Medulla oblongata (tissue), 1 donor: Measurements from ENCODE around the gene LRRC8E.
A peak's percentile ranks its signal among the peaks of the same experiment; 100 is the strongest.
"Not testable (repeated sequence)": the region's sequence is repeated elsewhere in the genome, so short reads cannot be mapped to it uniquely, and the experiment has no call there.

Experiments
- DNase-seq: peaks from one replicate; pipeline ENCODE4 v3.0.0-alpha.2; 2015; ENCODE audit errors: extremely low spot score

The LRRC8E gene

GRCh38 chr19:7920519-7921301, 32.4 kb downstream of the LRRC8E start:
- DNase-seq = peak; percentile 98

- DNase-seq = no peak
These were observed 33.1 kb downstream of the LRRC8E start for GRCh38 chr19:7921302-7921966.

DNA sequence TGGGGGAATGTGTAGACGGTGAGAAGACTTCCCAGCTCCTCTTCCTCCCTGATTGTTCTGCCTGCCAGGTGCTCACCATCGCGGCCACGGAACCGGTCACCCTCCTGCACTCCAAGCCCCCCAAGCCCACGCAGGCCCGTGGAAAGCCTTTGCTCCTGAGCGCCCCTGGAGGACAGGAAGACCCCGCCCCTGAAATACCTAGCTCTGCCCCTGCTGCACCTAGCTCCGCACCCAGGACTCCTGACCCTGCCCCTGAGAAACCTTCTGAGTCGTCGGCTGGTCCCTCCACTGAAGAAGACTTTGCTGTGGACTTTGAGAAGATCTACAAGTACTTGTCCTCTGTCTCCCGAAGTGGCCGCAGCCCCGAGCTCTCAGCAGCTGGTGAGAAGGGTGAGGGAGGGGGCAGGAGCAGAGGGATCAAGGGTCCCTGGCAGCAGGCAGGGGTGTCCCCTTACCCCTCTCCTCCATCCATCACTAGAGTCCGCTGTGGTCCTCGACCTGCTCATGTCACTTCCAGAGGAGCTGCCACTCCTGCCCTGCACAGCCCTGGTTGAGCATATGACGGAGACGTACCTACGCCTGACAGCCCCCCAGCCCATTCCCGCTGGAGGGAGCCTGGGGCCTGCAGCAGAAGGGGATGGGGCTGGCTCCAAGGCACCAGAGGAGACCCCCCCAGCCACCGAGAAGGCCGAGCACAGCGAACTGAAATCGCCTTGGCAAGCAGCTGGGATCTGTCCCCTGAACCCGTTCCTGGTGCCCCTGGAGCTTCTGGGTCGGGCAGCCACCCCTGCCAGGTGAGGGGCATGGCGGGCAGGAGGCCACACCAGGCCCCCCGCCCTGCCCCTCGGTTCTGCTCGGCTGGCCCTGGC, 33.9 kb downstream of the LRRC8E start:
- no peak for DNase-seq

DNA sequence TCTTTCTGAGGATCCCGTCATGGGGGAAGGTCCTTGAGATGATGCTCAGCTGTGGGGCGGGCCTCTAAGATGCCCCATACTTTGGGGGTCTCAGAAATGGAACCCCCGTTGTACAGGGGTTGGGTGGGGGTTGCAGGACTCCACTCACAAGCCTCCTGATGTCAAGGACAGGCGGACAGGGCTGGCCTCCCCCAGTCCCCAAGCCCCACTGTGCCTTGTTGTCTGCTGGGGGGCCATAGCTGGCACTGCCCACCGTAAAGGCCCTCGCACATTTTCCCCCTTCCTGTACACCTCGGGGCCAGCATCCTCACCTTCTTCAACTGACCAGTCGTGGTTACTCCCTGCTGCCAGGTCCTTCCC, 34.5 kb downstream of the LRRC8E start:
- no peak for DNase-seq

DNA sequence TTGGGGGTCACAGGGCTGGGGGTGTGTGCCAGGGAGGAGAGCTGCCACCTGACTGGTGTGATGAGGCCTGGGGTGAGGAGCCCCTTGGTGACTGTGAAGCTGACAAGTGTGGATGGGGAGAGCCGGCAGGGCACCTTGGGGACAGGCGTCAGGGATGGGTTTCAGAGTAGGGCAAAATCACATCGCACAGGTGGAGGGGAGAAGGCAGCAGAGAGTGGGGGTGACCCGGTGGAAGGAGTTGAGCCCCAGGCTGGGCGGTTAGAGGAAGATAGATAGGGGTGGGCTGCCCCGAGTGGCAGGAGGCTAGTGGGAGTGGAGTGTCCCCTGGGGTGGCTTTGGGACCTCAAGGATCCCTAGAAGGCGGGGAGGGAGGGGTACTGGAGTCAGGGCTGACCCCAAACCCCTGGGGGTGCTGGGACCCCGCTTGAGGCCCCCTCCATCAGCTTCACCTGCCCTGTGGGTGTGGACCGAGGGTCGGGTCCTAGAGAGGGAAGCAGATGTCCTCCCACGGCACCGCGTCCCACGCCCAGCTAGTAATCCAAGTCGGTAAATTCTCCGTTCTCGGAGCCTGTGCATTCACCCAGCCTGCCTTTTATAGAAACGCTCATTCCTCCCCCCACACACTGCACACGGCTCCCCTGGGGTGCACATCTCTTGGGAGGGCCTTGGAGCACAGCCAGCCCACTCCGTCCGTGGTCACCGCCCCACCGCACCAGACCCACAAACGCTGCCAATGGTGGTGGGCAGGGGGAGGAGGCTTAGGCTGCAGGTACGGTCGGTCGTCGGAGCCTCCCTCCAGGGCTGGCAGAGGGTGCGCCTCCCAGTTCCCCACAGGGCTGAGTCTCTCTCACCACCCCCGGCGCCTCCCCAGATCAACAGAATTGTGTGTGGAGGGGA, 35.2 kb downstream of the LRRC8E start:
- no peak for DNase-seq

DNA sequence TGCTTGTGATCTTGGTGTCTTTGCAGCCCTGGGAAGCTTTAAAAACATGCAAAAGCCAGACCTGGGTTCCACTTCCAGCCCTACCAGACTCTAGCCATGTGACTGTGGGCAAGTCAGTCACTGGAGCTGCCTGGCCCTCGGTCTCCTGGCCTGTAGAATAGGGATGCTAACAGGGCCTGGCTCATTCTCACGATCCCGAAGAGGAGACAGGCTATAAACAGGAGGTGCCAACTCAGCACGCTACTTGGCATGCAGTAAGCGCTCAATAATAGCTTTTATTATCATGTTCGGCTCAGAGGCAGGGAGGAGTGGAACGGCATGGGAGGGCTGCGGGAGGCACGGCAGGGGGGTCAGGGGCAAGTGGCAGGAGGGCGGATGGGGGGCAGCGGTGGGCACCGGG, 35.9 kb downstream of the LRRC8E start:
- DNase-seq = no peak

GRCh38 chr19:7924651-7925170, 36.4 kb downstream of the LRRC8E start:
- no peak for DNase-seq

DNA sequence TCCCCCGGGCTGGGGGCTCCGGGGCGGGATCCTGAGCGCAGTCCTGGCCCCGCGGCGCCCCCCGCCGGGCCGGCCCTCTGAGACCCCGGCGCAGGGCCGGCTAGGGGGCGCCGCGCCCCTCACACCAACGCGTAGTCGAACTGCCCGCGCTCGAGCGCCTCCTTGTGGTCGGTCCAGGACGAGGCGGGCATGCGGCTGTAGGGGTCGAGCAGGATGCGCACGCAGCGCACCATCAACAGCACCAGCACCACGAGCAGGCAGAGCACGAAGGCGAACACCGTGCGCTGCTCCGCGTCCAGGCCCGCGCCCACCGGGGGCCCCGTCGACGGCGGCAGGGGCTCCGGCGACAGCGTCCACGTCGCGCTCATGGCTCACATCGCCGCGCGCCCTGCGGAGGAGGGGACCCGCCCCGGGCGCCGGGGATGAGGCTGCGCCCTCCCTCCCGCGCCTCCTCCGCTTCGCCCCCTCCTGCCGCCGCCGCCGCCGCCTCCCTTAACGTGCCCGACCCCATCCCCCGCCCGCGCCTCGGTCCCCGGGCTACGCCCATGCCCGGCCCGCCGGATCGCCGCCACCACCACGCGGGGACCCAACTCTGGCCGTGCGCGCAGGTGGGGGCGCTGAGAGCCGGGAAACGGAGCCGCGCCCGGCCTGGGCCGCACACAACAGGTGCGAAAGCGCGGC, 37.0 kb downstream of the LRRC8E start:
- peak; percentile 21 for DNase-seq

DNA sequence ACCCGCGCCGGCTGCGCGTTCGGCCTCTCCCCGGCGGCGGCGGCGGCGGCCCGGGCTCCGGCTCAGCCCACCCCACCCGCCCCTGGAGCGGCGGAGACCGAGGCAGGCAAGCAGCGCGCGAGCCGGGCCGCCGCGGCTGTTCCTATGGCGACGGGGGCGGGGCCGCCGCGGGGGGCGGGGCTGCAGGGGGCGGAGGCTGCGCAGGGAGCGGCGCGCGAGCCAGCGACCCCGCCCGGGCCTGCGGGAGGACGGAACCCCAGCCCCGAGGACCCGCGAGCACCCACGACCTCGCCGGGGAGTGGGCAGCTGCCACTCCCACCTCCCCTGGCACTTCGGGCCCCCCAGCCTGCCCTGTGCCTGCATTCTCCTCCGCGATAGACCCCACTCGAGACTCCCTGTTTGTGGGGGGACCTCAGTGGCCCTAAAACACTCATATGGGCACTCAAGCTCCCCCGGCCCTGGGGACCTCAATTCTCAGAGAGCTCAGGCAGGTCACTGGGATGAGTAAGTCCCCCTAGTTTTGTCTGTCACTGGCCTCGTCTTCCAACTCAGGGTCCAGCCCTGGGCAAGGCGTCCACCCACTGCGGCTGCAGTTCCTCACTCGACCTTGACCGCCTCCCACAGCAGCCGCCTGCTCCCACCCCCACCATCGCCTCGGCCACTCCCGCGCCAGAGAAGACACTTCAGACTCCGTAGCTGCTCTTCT, 37.9 kb downstream of the LRRC8E start, which contains the start of gene CTXN1:
Gene CTXN1 (minus strand): TSS at position 115 of the 706 bp plus-strand sequence. CDS start 597 bp downstream, outside the sequence.
- DNase-seq = peak; percentile 20

DNA sequence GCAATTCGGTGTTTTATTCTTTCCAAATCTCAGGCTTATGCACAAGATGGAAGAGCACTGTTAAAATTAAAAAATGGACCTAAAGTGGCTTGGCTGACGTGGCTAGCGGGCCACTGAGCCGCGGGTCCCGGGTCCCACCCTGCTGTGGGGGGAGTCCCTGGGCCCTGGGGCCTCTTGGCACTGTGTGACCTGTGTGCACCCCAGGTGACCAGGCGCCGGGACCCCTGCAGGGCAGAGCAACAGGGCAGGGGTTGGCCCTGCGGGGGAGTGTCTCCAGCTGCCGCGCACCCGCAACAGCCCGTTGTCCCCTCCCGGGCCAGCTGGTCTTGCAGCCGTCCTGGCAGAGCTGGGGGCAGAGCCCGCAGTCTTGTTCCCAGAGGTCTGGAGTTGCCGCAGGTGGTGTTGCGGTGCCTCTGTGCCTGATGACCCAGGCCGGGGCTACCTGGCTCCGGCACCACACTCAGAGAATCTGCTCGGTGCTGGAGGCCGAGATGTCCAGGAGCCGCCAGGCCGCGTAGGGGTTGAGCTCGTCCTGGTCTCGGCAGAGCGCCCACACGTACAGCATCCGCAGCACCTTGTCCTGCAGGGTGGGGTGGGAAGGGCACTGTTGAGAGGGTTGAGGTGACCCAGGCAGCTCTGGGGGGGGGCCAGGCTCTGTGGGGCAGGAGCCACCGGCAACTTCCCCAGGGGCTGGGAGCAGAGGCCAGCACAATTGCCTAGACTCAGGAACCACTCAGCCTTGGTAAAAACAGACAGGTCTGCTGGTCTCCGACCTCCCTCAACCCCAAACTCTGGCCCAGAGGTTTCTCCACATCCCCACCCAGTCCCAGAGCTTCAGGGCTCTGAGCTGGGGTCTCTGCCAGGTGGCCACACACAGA, 38.7 kb downstream of the LRRC8E start:
- no peak for DNase-seq

GRCh38 chr19:7927605-7928333, 39.5 kb downstream of the LRRC8E start:
- no peak for DNase-seq

- no peak for DNase-seq
These were observed 40.0 kb downstream of the LRRC8E start for GRCh38 chr19:7928334-7928706.

- no peak for DNase-seq
These were observed 40.7 kb downstream of the LRRC8E start for GRCh38 chr19:7928741-7929701.

DNA sequence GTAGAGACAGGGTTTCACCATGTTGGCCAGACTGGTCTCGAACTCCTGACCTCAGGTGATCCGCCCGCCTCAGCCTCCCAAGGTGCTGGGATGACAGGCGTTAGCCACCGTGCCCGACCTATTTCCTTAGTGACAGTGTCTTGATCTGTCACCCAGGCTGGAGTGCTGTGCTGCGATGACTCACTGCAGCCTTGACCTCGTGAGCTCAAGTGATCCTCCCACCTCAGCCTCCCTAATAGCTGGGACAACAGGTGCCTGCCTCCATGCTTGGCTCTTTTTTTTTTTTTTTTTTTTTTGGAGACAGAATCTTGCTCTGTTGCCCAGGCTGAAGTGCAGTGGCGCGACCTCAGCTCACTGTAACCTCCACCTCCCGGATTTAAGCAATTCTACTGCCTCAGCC, 41.7 kb downstream of the LRRC8E start:
- DNase-seq = not testable (repeated sequence)

DNA sequence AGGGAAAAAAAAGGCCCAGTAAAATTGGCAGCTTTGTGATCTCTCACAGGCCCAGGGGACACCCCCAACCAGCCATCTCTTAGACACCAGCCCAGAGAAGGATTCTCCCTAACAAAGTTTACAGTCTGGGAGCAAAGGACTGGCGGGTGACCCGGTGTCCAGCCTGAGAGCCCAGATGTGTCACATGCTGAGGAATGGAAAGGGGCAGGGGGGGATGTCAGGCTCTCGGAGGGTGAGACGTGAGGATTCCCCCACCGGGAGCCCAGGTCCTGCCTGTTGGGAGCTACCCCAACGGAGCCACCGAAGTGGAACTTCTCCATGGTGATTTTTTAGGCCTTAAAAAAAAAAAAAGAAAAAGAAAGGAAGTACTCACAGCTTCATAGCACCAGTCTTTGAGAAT, 42.5 kb downstream of the LRRC8E start:
- no peak for DNase-seq

DNA sequence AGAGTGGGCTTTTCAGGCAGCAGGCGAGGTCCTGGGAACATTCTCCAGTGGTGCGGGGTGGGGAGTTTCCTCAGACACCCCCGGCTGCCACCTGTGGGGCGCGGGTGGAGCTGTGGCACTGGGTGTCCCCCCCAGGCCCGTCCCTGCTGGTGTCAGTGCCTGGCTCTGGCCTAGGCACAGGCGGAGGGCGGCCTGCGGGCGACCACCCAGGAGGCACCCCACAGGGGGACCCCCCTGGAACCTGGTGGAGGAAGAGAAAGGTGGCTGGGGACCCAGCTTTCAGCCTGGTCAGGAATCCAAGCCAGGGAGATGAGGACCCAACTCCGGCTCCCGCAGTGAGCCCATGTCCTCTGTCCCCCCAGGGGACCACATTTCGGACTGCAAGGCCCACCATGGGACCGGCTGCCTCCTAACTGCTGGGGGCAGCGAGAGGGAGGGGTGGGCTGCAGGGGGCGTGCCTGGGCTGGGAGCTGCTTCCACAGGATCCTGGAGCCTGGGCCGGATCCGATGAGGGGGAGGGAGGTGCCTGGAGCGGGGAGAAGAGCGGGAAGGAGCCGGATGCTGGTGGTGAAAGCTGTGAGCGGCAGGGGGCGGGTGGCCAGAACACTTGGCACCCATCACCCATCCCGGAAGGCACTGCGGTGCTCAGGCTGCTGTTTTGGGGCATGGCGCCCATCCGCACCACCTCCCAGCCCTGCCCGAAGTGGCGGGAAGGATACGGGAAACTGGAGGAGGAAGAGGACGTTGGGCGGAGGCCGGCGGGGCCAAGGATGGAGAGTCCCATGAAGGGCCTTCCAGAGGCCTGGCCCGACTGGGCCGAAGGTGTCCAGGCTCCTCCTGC, 43.1 kb downstream of the LRRC8E start:
- DNase-seq = no peak
